Kidney (tissue), 14 donors: Measurements from ENCODE around the gene WDR4. TPM values are rescaled to one million over a fixed set of nuclear protein-coding genes. Genes with fewer than 3 reads are reported as not detected.
A peak's percentile ranks its signal among the peaks of the same experiment; 100 is the strongest.

Source experiments
- DNase-seq, 5 donors: peaks; one replicate each; pipeline ENCODE4 v3.0.0-alpha.2; 2013 to 2020
- FAIRE-seq: peaks from 2 replicates; lab custom pipeline; 2012; peaks lifted over from hg19 to GRCh38; lab: Jason Lieb, UNC
- H3K27ac ChIP-seq, 2 donors: one replicate each; pipeline ENCODE4 v1.7.0; 2013; ENCODE audit warnings: low read depth in 2 of 2, low read length in 2 of 2, inconsistent platforms in 1 of 2
- H3K27me3 ChIP-seq: one replicate; pipeline ENCODE4 v1.7.1; 2013; ENCODE audit warnings: low read length, inconsistent platforms; ENCODE audit not compliant: control insufficient read depth, insufficient read depth
- H3K36me3 ChIP-seq, 3 donors: one replicate each; pipeline versions ENCODE4 v1.7.0 to v1.7.1; 2013; ENCODE audit warnings: low read length in 3 of 3, control low read depth in 1 of 3, inconsistent platforms in 1 of 3; ENCODE audit not compliant: insufficient read depth in 3 of 3, control insufficient read depth in 2 of 3
- H3K4me1 ChIP-seq, 3 donors: one replicate each; pipeline versions ENCODE4 v1.7.0 to v1.7.1; 2013; ENCODE audit warnings: low read length in 3 of 3, inconsistent platforms in 1 of 3, low read depth in 1 of 3; ENCODE audit not compliant: control insufficient read depth in 2 of 3, insufficient read depth in 2 of 3
- H3K4me3 ChIP-seq, 3 donors: one replicate each; pipeline versions ENCODE4 v1.7.0 to v1.8.1; 2013; ENCODE audit warnings: low read length in 3 of 3, control low read depth in 1 of 3, inconsistent platforms in 1 of 3
- H3K9ac ChIP-seq, 3 donors: one replicate each; pipeline versions ENCODE4 v1.7.0 to v1.7.1; 2013; ENCODE audit warnings: low read length in 3 of 3, control low read depth in 1 of 3, inconsistent platforms in 1 of 3
- H3K9me3 ChIP-seq, 3 donors: one replicate each; pipeline versions ENCODE4 v1.7.0 to v1.7.1; 2013; ENCODE audit warnings: low read length in 3 of 3, control low read depth in 1 of 3, inconsistent platforms in 1 of 3; ENCODE audit not compliant: control insufficient read depth in 2 of 3, insufficient read depth in 1 of 3
- CTCF ChIP-seq: IDR thresholded peaks from 3 replicates; pipeline ENCODE4 v1.5.1; 2012; ENCODE audit warnings: mild to moderate bottlenecking, moderate library complexity, borderline replicate concordance; ENCODE audit not compliant: insufficient read depth; ENCODE audit errors: extremely low read depth
- intact Hi-C: fragments of 100-400 bp; cut with DNase I; formaldehyde crosslinking; loops from one replicate; pipeline ENCODE4 v1.11.1; 2022
- polyA plus RNA-seq: library from polyadenylated mRNA; stranded (reverse); fragments of 350-450 nt; fragmentation: Illumina TruSeq; extraction: RNeasy Lipid Tissue Mini Kit (QIAGEN cat#74804); gene quantifications from one replicate; pipeline ENCODE4 v1.2.3, GENCODE V29; 2014; ENCODE audit warnings: low read depth, low replicate concordance; ENCODE audit not compliant: insufficient read depth
- total RNA-seq: library from RNA; stranded (reverse); fragmentation: NEBNext Ultra II Directional; extraction: Animal tissue kit (Norgen Biotek cat#: 25700); gene quantifications from one replicate; pipeline ENCODE4 v1.2.1, GENCODE V29; 2021
- donor health status: control.
- donor health status: control.
- donor health status: control.
- donor health status: control.
- donor health status: control.
- donor health status: DM: yes; HTN: yes; CAD: no.
- donor health status: Normal renal cell carcinoma (clear cell type).

Gene WDR4
- total and polyA plus RNA-seq, 2 donors from 2014 or later = 4.8 to 20.4 TPM

GRCh38 chr21:42852925-42853570 is 26.3 kb downstream of the WDR4 start:
- no peak for TF ChIP-seq CTCF
- Histone ChIP-seq H3K9ac (no peak overlapping the region), H3K9me3 (no peaks in the 10 kb centered on the region), H3K27ac (no peak overlapping the region), H3K36me3 (peaks cover 5 to 35% (median 17%) of the 10 kb centered on the region in 3 donors), H3K27me3 (no peaks in the 10 kb centered on the region), H3K4me3 (no peak overlapping the region), H3K4me1 (no peaks in the 10 kb centered on the region)
- DNase-seq (no peak), FAIRE-seq (no peak)
- intact Hi-C loops = no loop called here

DNA sequence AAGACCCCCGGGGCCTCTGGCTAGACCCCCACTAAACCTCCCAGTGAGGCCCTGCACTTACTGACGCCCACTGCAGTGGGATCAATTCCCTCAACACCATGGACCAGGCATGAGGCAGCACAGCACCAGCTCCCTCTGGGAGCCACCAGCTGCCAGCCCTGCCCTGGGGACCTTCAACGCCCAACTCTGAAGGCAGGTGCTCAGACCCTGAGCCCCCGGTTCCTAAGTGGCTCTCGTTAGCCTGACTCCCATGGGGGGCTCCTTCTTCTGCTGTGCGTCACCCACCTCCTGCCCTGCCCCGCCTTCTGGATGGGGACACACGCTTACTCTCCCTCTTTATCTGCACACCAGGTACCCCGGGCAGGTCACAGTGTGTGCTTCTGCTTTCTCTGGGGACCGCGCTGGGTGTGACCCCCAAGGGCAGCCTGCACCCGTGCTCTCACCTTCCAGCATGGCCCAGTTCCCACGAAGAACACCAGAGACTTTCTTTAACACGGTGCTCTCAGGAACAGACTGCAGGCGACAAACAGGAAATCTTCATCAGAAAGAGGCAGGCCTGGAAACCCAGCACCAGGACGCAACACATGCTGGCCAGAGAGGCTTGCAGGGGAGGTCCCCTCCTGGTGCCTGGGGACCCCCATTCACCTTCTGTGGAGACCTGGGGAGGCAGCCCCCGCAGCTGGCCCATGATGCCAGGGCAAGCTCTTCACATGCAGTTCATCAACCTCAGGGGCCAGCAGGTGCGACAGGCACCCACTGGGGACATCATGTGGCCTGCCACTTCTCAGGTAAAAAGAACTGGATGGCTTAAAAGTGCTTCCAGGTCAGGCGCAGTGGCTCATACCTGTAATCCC is 27.3 kb downstream of the WDR4 start:
- Histone ChIP-seq H3K27me3 (no peaks in the 10 kb centered on the region), H3K27ac (no peak overlapping the region), H3K9me3 (no peaks in the 10 kb centered on the region), H3K9ac (no peak overlapping the region), H3K36me3 (peaks cover 5 to 32% (median 17%) of the 10 kb centered on the region in 3 donors), H3K4me1 (no peaks in the 10 kb centered on the region), H3K4me3 (no peak overlapping the region)
- FAIRE-seq (no peak), DNase-seq (no peak)
- no peak for TF ChIP-seq CTCF
- intact Hi-C loops = no loop called here

GRCh38 chr21:42850866-42851391 is 28.4 kb downstream of the WDR4 start:
- no peaks in the 10 kb centered on the region for H3K4me1 ChIP-seq
- H3K27me3 ChIP-seq = no peaks in the 10 kb centered on the region
- peaks cover 2 to 26% (median 15%) of the 10 kb centered on the region in 3 donors for H3K36me3 ChIP-seq
- FAIRE-seq (no peak), DNase-seq (peak in 1 of 5 donors; percentile 73)
- H3K9ac ChIP-seq = no peak overlapping the region
- no peak overlapping the region for H3K27ac ChIP-seq
- intact Hi-C loops = no loop called here
- no peaks in the 10 kb centered on the region for H3K9me3 ChIP-seq
- peak; percentile 27 for TF ChIP-seq CTCF
- no peak overlapping the region for H3K4me3 ChIP-seq
